H1 (cell line): Measurements from ENCODE around the gene CACNA1G. TPM values are rescaled to one million over a fixed set of nuclear protein-coding genes. Genes with fewer than 3 reads are reported as not detected.

ENCODE experiments used
- CTCF ChIA-PET: fragments of 300-600 bp; sonication (Branson Sonifier 250); formaldehyde crosslinking; loops from one replicate; lab custom pipeline; 2021; ENCODE audit not compliant: partially characterized antibody; lab: Charles Lee
- POLR2A ChIA-PET: fragments of 300-600 bp; sonication (Branson Sonifier 250); formaldehyde crosslinking; loops from one replicate; lab custom pipeline; 2021; ENCODE audit warnings: inconsistent platforms; ENCODE audit not compliant: partially characterized antibody; lab: Charles Lee
- DNase-seq, 2 experiments: peaks; one replicate each; pipeline versions ENCODE4 v3.0.0 to v3.0.0-alpha.2; 2010 to 2022; ENCODE audit warnings: low spot score in 2 of 2, low read depth in 1 of 2, mixed read lengths in 1 of 2
- FAIRE-seq: peaks from 2 replicates; lab custom pipeline; 2011; peaks lifted over from hg19 to GRCh38; lab: Jason Lieb, UNC
- H2AFZ ChIP-seq: 2 replicates; pipeline ENCODE4 v1.8.1; 2012; ENCODE audit warnings: low read length, inconsistent platforms
- H2AK5ac ChIP-seq: 2 replicates; pipeline ENCODE4 v1.6.1; 2013; ENCODE audit warnings: low read depth, low read length
- H2BK120ac ChIP-seq: replicated peaks from 2 replicates; pipeline ENCODE3; 2013; ENCODE audit warnings: low read depth, low read length, inconsistent platforms
- H2BK12ac ChIP-seq: 2 replicates; pipeline ENCODE4 v1.6.1; 2013; ENCODE audit warnings: low read depth, low read length
- H2BK15ac ChIP-seq: 2 replicates; pipeline ENCODE4 v1.6.1; 2013; ENCODE audit warnings: low read length
- H2BK20ac ChIP-seq: 2 replicates; pipeline ENCODE4 v1.6.1; 2013; ENCODE audit warnings: low read length
- H2BK5ac ChIP-seq: 2 replicates; pipeline ENCODE4 v1.6.1; 2013; ENCODE audit warnings: low read depth, low read length
- H3K14ac ChIP-seq: 2 replicates; pipeline ENCODE4 v1.6.1; 2013; ENCODE audit warnings: inconsistent platforms; ENCODE audit not compliant: insufficient read length
- H3K18ac ChIP-seq: 2 replicates; pipeline ENCODE4 v1.6.1; 2013; ENCODE audit warnings: low read length; ENCODE audit errors: extremely low read depth
- H3K23ac ChIP-seq: 2 replicates; pipeline ENCODE4 v1.6.1; 2013; ENCODE audit warnings: inconsistent platforms; ENCODE audit not compliant: insufficient read length
- H3K23me2 ChIP-seq: 2 replicates; pipeline ENCODE4 v1.6.1; 2013; ENCODE audit warnings: low read depth, low read length
- H3K27ac ChIP-seq: 2 replicates; pipeline ENCODE4 v1.6.1; 2011; ENCODE audit warnings: low read depth, low read length, inconsistent platforms
- H3K27me3 ChIP-seq, 4 experiments: replicated peaks in 1 of 4; 1 replicate in 1 of 4; 2 replicates in 3 of 4; pipeline versions ENCODE4 v1.6.1 to v1.8.1; 2011 to 2013; ENCODE audit warnings: low read length in 3 of 4, mild to moderate bottlenecking in 3 of 4, inconsistent platforms in 2 of 4, mixed read lengths in 2 of 4, moderate library complexity in 1 of 4; ENCODE audit not compliant: control insufficient read depth in 3 of 4, insufficient read depth in 3 of 4; ENCODE audit errors: extremely low read depth in 1 of 4
- H3K36me3 ChIP-seq, 4 experiments: 2 replicates each; pipeline versions ENCODE4 v1.6.1 to v1.8.1; 2011 to 2013; ENCODE audit warnings: mild to moderate bottlenecking in 4 of 4, low read length in 3 of 4, moderate library complexity in 2 of 4, control low read depth in 1 of 4, inconsistent platforms in 1 of 4; ENCODE audit not compliant: insufficient read depth in 4 of 4, control insufficient read depth in 2 of 4
- H3K4ac ChIP-seq: replicated peaks from 2 replicates; pipeline ENCODE3; 2013; ENCODE audit warnings: low read length, low read depth, mixed read lengths, inconsistent platforms; ENCODE audit not compliant: insufficient read length
- H3K4me1 ChIP-seq, 4 experiments: replicated peaks in 1 of 4; 1 replicate in 1 of 4; 2 replicates in 3 of 4; pipeline versions ENCODE4 v1.6.1 to v1.8.1; 2011 to 2013; ENCODE audit warnings: low read length in 3 of 4, inconsistent platforms in 2 of 4, mixed read lengths in 1 of 4; ENCODE audit not compliant: insufficient read depth in 4 of 4, control insufficient read depth in 3 of 4
- H3K4me2 ChIP-seq, 2 experiments: 2 replicates each; pipeline versions ENCODE4 v1.6.1 to v1.8.1; 2011 to 2013; ENCODE audit warnings: low read depth in 2 of 2, low read length in 2 of 2, control low read depth in 1 of 2, inconsistent platforms in 1 of 2, mild to moderate bottlenecking in 1 of 2; ENCODE audit not compliant: insufficient read depth in 1 of 2
- H3K4me3 ChIP-seq, 4 experiments: fragments of 200-600, 300-600 bp in 1 of 4; sonication (generic), shearing (Covaris generic), sonication (Bioruptor Twin) in 1 of 4; 2 replicates each; pipeline versions ENCODE4 v1.5.1 to v1.8.1; 2011 to 2016; ENCODE audit warnings: low read length in 4 of 4, low read depth in 3 of 4, control low read depth in 2 of 4, inconsistent platforms in 2 of 4, mild to moderate bottlenecking in 2 of 4, mixed read lengths in 1 of 4, moderate library complexity in 1 of 4; ENCODE audit not compliant: insufficient read depth in 2 of 4; ENCODE audit errors: extremely low read depth in 1 of 4
- H3K56ac ChIP-seq: replicated peaks from 2 replicates; pipeline ENCODE3; 2013; ENCODE audit warnings: low read depth, mild to moderate bottlenecking, mixed read lengths, low read length, inconsistent platforms; ENCODE audit not compliant: insufficient read length
- H3K79me1 ChIP-seq: 2 replicates; pipeline ENCODE4 v1.6.1; 2013; ENCODE audit warnings: low read depth, low read length, control low read depth
- H3K79me2 ChIP-seq, 2 experiments: 2 replicates each; pipeline versions ENCODE4 v1.6.1 to v1.8.1; 2012 to 2013; ENCODE audit warnings: low read length in 2 of 2, mild to moderate bottlenecking in 2 of 2, inconsistent platforms in 1 of 2; ENCODE audit not compliant: insufficient read depth in 2 of 2, control insufficient read depth in 1 of 2
- H3K9ac ChIP-seq, 4 experiments: replicated peaks in 1 of 4; 1 replicate in 1 of 4; 2 replicates in 3 of 4; pipeline versions ENCODE4 v1.6.1 to v1.8.1; 2011 to 2013; ENCODE audit warnings: low read depth in 3 of 4, low read length in 3 of 4, control low read depth in 2 of 4, mild to moderate bottlenecking in 2 of 4, moderate library complexity in 2 of 4, inconsistent platforms in 1 of 4; ENCODE audit errors: extremely low read depth in 1 of 4
- H3K9me3 ChIP-seq, 2 experiments: 2 replicates each; pipeline versions ENCODE4 v1.6.1 to v1.8.1; 2012 to 2013; ENCODE audit warnings: mild to moderate bottlenecking in 2 of 2, moderate library complexity in 2 of 2, control low read depth in 1 of 2, inconsistent platforms in 1 of 2, low read depth in 1 of 2, low read length in 1 of 2, mixed read lengths in 1 of 2; ENCODE audit not compliant: insufficient read depth in 2 of 2
- H4K20me1 ChIP-seq, 2 experiments: replicated peaks in 1 of 2; 2 replicates each; pipeline versions ENCODE3 to v1.8.1; 2011 to 2013; ENCODE audit warnings: inconsistent platforms in 2 of 2, low read length in 2 of 2, mild to moderate bottlenecking in 1 of 2; ENCODE audit not compliant: insufficient read depth in 2 of 2, control insufficient read depth in 1 of 2
- H4K5ac ChIP-seq: 2 replicates; pipeline ENCODE4 v1.6.1; 2013; ENCODE audit warnings: low read length, low read depth, mixed read lengths, inconsistent platforms; ENCODE audit not compliant: insufficient read length
- H4K8ac ChIP-seq: 2 replicates; pipeline ENCODE4 v1.8.0; 2013; ENCODE audit warnings: mild to moderate bottlenecking, moderate library complexity, low read length, inconsistent platforms; ENCODE audit not compliant: insufficient read depth; ENCODE audit errors: extremely low read depth
- H4K91ac ChIP-seq: replicated peaks from 2 replicates; pipeline ENCODE3; 2013; ENCODE audit warnings: low read length, mixed read lengths, inconsistent platforms; ENCODE audit not compliant: insufficient read length
- ATF3 ChIP-seq: IDR thresholded peaks from 2 replicates; pipeline ENCODE4 v1.6.1; 2011; ENCODE audit warnings: low read depth, mild to moderate bottlenecking, low read length; ENCODE audit not compliant: insufficient read depth
- BCL11A ChIP-seq, 2 experiments: IDR thresholded peaks; one replicate each; pipeline ENCODE4 v1.6.1; 2011; ENCODE audit warnings: low read depth in 2 of 2, low read length in 2 of 2, mild to moderate bottlenecking in 2 of 2
- BRCA1 ChIP-seq: IDR thresholded peaks from 2 replicates; pipeline ENCODE4 v1.6.1; 2012; ENCODE audit warnings: low read depth, low read length, improper control_type of control experiment
- CHD1 ChIP-seq: IDR thresholded peaks from 2 replicates; pipeline ENCODE4 v1.6.1; 2012; ENCODE audit warnings: low read depth, low read length, improper control_type of control experiment
- EP300 ChIP-seq, 2 experiments: IDR thresholded peaks; 1 replicate in 1 of 2; 2 replicates in 1 of 2; pipeline ENCODE4 v1.6.1; 2011 to 2012; ENCODE audit warnings: low read depth in 2 of 2, low read length in 2 of 2, mild to moderate bottlenecking in 2 of 2, borderline replicate concordance in 1 of 2, inconsistent platforms in 1 of 2, moderate library complexity in 1 of 2
- MAFK ChIP-seq: IDR thresholded peaks from 2 replicates; pipeline ENCODE4 v1.6.1; 2012; ENCODE audit warnings: low read depth, mild to moderate bottlenecking, improper control_type of control experiment, low read length
- MAX ChIP-seq: IDR thresholded peaks from 2 replicates; pipeline ENCODE4 v1.6.1; 2012; ENCODE audit warnings: inconsistent platforms
- NRF1 ChIP-seq: IDR thresholded peaks from 2 replicates; pipeline ENCODE4 v1.6.1; 2011; ENCODE audit warnings: mild to moderate bottlenecking, low read depth, low read length, improper control_type of control experiment
- RBBP5 ChIP-seq: IDR thresholded peaks from 2 replicates; pipeline ENCODE4 v1.7.1; 2012; ENCODE audit warnings: low read depth, mild to moderate bottlenecking, inconsistent platforms, low read length, moderate library complexity, borderline replicate concordance
- RNF2 ChIP-seq: fragments of 200-900, 300-1000 bp; sonication (generic); IDR thresholded peaks from 2 replicates; pipeline ENCODE4 v1.7.1; 2016; ENCODE audit warnings: borderline replicate concordance, low read depth, mild to moderate bottlenecking, antibody characterized with exemption, low read length; ENCODE audit not compliant: poor library complexity, severe bottlenecking; ENCODE audit errors: missing control alignments
- TAF7 ChIP-seq: optimal IDR thresholded peaks from 2 replicates; pipeline ENCODE3; 2011; ENCODE audit warnings: low read depth, mild to moderate bottlenecking, inconsistent platforms, low read length, moderate library complexity, borderline replicate concordance
- TBP ChIP-seq: IDR thresholded peaks from 2 replicates; pipeline ENCODE4 v1.6.1; 2011; ENCODE audit warnings: low read depth, low read length, improper control_type of control experiment
- TEAD4 ChIP-seq: IDR thresholded peaks from 2 replicates; pipeline ENCODE4 v1.6.1; 2012; ENCODE audit warnings: low read depth, low read length, inconsistent platforms, mixed read lengths
- WGBS, 2 experiments: shearing (Covaris generic) in 1 of 2; methylation state at CpG; one replicate each; pipeline versions ENCODE4 v1.1.6 to v1.1.7; 2013 to 2015; ENCODE audit warnings: low lambda C conversion rate in 2 of 2, mixed read lengths in 2 of 2, inconsistent platforms in 1 of 2, low coverage in 1 of 2, missing lambda C conversion rate in 1 of 2; ENCODE audit not compliant: insufficient replicate concordance in 2 of 2, insufficient coverage in 1 of 2, insufficient read length in 1 of 2; ENCODE audit errors: extremely low coverage in 1 of 2, missing lambda C conversion rate in 1 of 2; 5-methylcytosine and 5-hydroxymethylcytosine counted together
- polyA plus RNA-seq, 7 experiments: library from polyadenylated mRNA; depleted of rRNA in 3 of 7; stranded (reverse) in 5 of 7; unstranded in 2 of 7; fragments of >200 nt in 5 of 7; fragments of 200-250 nt in 2 of 7; gene quantifications; 1 replicate in 5 of 7; 2 replicates in 1 of 7; 4 replicates in 1 of 7; pipeline versions ENCODE4 v1.2.1 to v1.2.3, GENCODE V29; 2011 to 2013; ENCODE audit warnings: missing spikeins in 2 of 7, mixed read lengths in 2 of 7
- total RNA-seq: library from RNA; stranded (reverse); fragmentation: NEBNext Ultra II Directional; extraction: Animal tissue kit (Norgen Biotek cat#: 25700); gene quantifications from 2 replicates; pipeline ENCODE4 v1.2.1, GENCODE V29; 2021

CACNA1G gene
- total and polyA plus RNA-seq, 2 of the 8 experiments (the other 6 are each of a cell fraction or from before 2014, with no cell fraction given): 2.9 to 4.9 TPM

GRCh38 chr17:50557630-50558029 is 2.9 kb upstream of the CACNA1G start:
- Histone ChIP-seq H3K27me3 (peaks cover 13 to 46% (median 37%) of the 10 kb centered on the region in 4 experiments), H4K20me1 (no peaks in the 10 kb centered on the region), H3K4ac (no peak overlapping the region), H4K91ac (no peak overlapping the region), H3K18ac (no peak overlapping the region), H2BK120ac (no peak overlapping the region), H4K5ac (no peak overlapping the region), H3K14ac (no peak overlapping the region), H4K8ac (no peak overlapping the region), H3K23ac (no peak overlapping the region), H3K4me2 (no peak overlapping the region; a peak in 1 of 4 replicates), H3K4me3 (no peak overlapping the region), H3K56ac (no peak overlapping the region), H3K4me1 (peaks cover 0 to 13% (median 8%) of the 10 kb centered on the region in 4 experiments; a peak in 6 of 7 replicates), H2BK5ac (no peak overlapping the region), H3K27ac (no peak overlapping the region), H3K36me3 (no peaks in the 10 kb centered on the region), H2BK20ac (no peak overlapping the region), H2AFZ (no peak overlapping the region), H2BK15ac (no peak overlapping the region), H2BK12ac (no peak overlapping the region), H3K79me1 (no peaks in the 10 kb centered on the region), H2AK5ac (no peak overlapping the region), H3K79me2 (no peaks in the 10 kb centered on the region), H3K9ac (no peak overlapping the region), H3K9me3 (no peaks in the 10 kb centered on the region), H3K23me2 (peaks cover 17% of the 10 kb centered on the region; the same call in 1 of the 2 replicates)
- WGBS, 2 experiments: 90% methylated on average over 4 of the region's 4 CpGs; no CpG with 5 or more reads in 1 of the 2 experiments
- TF ChIP-seq BCL11A (IDR thresholded peaks at IDR 0.05; ENCODE audit: low read depth in 2 of 2, low read length in 2 of 2) (no peak), RNF2 (no peak), ATF3 (no peak), RBBP5 (no peak), CHD1 (no peak), MAX (no peak), NRF1 (no peak), TEAD4 (no peak), EP300 (IDR thresholded peaks at IDR 0.05; ENCODE audit: borderline replicate concordance in 1 of 2, low read depth in 2 of 2, low read length in 2 of 2) (no peak), MAFK (no peak), TBP (no peak), TAF7 (no peak), BRCA1 (no peak)
- DNase-seq (no peak), FAIRE-seq (no peak)
- CTCF ChIA-PET: interaction anchor here (0.8 to 12.4 kb wide), 8 partner anchors 10 to 138 kb away, joined by 3 to 112 read pairs (median 5); no protein-coding TSS in a partner anchor
- POLR2A ChIA-PET: interaction anchor here (1.1 to 1.4 kb wide), 2 partner anchors 10 to 82 kb away, joined by 3 to 5 read pairs; partner anchors contain the start of gene SPATA20
